Spleen (tissue), 7 donors: ENCODE measurements around the gene ALDH1B1.
"Not testable (repeated sequence)": the region's sequence is repeated elsewhere in the genome, so short reads cannot be mapped to it uniquely, and the experiment has no call there.

ENCODE experiments used
- CTCF ChIP-seq, 11 experiments: fragments of 200-600 bp in 7 of 11; fragments of 450-650 bp in 4 of 11; sonication (generic) in 4 of 11; IDR thresholded peaks in 8 of 11; conservative IDR thresholded peaks in 3 of 11; 1 replicate in 7 of 11; 2 replicates in 4 of 11; pipeline versions ENCODE4 v1.4.0 to v1.8.0; 2016 to 2021; ENCODE audit warnings: antibody characterized with exemption in 11 of 11, inconsistent platforms in 4 of 11, mild to moderate bottlenecking in 1 of 11
- POLR2A ChIP-seq, 3 donors: fragments of 450-650 bp; IDR thresholded peaks; one replicate each; pipeline ENCODE4 v1.5.1; 2017; ENCODE audit warnings: antibody characterized with exemption in 3 of 3, mild to moderate bottlenecking in 1 of 3
- POLR2AphosphoS5 ChIP-seq, 3 donors: sonication (generic); formaldehyde crosslinking; IDR thresholded peaks; one replicate each; pipeline ENCODE4 v1.5.1; 2017; ENCODE audit warnings: antibody characterized with exemption in 3 of 3
- donor health status: DM: no; HTN: no; CAD: no; lungs with moderate emphysema.
- donor health status: DM: no; HTN: no; CAD: no.
- donor health status: DM: no; HTN: no; CAD: no.

GRCh38 chr9:38399191-38399590 lies 6.7 kb downstream of the ALDH1B1 start:
- TF ChIP-seq POLR2A (IDR thresholded peaks at IDR 0.05); CTCF (IDR thresholded peaks at IDR 0.05 in 8 of 11, conservative IDR thresholded peaks at IDR 0.05 in 3 of 11); POLR2AphosphoS5 (IDR thresholded peaks at IDR 0.05): not testable (repeated sequence)
